NCI-H774 (cell line): ENCODE results near the gene EFCAB14.
"Not testable (repeated sequence)": the region's sequence is repeated elsewhere in the genome, so short reads cannot be mapped to it uniquely, and the experiment has no call there.

ENCODE experiments used
- DNase-seq: peaks from one replicate; lab custom pipeline; 2025; lab: John Stamatoyannopoulos, UW

The EFCAB14 gene

GRCh38 chr1:46654012-46654411 is 64.9 kb downstream of the EFCAB14 start:
- no peak for DNase-seq

- DNase-seq: no peak
These were observed 65.4 kb downstream of the EFCAB14 start for GRCh38 chr1:46653405-46653958.

- no peak for DNase-seq
These were observed 66.4 kb downstream of the EFCAB14 start for GRCh38 chr1:46652321-46653100.

GRCh38 chr1:46651152-46651551 is 67.8 kb downstream of the EFCAB14 start:
- DNase-seq: not testable (repeated sequence)

- no peak for DNase-seq
These were observed 68.4 kb downstream of the EFCAB14 start for GRCh38 chr1:46650491-46650890.

- no peak for DNase-seq
These were observed 69.2 kb downstream of the EFCAB14 start for GRCh38 chr1:46649764-46650163.

- DNase-seq: no peak
These were observed 71.3 kb downstream of the EFCAB14 start for GRCh38 chr1:46647611-46648010.

GRCh38 chr1:46646844-46647243 is 72.1 kb downstream of the EFCAB14 start:
- no peak for DNase-seq

GRCh38 chr1:46646331-46646730 is 72.6 kb downstream of the EFCAB14 start:
- no peak for DNase-seq

GRCh38 chr1:46645815-46646214 is 73.1 kb downstream of the EFCAB14 start:
- no peak for DNase-seq

GRCh38 chr1:46643368-46643775 is 75.5 kb downstream of the EFCAB14 start:
- peak; percentile 91 for DNase-seq

- no peak for DNase-seq
These were observed 76.7 kb downstream of the EFCAB14 start for GRCh38 chr1:46642115-46642680.

GRCh38 chr1:46639547-46639946 is 79.4 kb downstream of the EFCAB14 start:
- no peak for DNase-seq

- no peak for DNase-seq
These were observed 80.0 kb downstream of the EFCAB14 start for GRCh38 chr1:46638921-46639320.

- no peak for DNase-seq
These were observed 81.3 kb downstream of the EFCAB14 start for GRCh38 chr1:46637444-46638083.

- DNase-seq: no peak
These were observed 83.7 kb downstream of the EFCAB14 start for GRCh38 chr1:46635205-46635604.

GRCh38 chr1:46630719-46631118 is 88.2 kb downstream of the EFCAB14 start:
- no peak for DNase-seq
